Hematopoietic multipotent progenitor cell treated with erythropoietin and hydrocortisone succinate and interleukin-3 and kit ligand, for 15 days (in vitro differentiated cells): Measurements from ENCODE around the gene AUTS2.

ENCODE experiments used
- DNase-seq: peaks from one replicate; pipeline ENCODE4 v3.0.0-alpha.2; 2015; ENCODE audit warnings: low spot score

Gene AUTS2

DNA sequence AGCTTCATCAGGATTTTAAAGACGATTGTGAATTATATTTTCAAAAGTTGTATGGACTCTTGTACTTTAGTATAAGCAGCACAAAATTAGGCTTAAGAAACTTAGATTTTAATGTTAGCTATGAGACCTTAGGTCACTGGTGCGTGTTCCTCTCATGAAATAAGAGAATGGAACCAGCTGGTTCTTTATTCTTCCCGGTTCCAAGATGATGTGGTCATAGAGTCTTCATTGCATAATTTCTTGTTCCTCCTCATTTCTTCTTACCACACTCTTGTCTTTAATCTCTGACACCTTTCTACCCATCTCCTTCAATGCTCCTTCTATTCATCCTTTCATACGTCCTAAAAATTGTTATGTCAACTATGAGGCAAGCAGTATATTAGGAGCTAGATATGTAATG is 437.2 kb downstream of the AUTS2 start:
- DNase-seq = no peak

DNA sequence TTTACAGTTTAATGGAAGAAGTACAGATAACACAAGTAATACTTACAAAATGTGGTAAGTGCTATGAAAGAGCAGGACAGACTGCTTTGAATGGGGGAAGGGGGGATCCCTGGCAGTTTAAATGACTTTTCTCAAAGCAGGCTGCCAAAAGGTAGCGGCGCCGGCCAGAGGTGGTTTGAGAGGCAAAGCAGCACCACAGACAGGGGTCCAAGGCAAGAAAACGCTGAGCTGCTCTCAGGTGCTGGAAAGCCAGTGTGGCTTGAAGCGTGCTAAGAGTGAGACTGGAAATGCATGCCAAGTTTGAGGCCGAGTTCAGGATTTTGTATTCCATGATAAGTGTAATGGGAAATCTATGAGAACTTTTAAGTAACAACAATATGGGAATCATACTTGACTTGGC is 437.7 kb downstream of the AUTS2 start:
- DNase-seq = no peak

DNA sequence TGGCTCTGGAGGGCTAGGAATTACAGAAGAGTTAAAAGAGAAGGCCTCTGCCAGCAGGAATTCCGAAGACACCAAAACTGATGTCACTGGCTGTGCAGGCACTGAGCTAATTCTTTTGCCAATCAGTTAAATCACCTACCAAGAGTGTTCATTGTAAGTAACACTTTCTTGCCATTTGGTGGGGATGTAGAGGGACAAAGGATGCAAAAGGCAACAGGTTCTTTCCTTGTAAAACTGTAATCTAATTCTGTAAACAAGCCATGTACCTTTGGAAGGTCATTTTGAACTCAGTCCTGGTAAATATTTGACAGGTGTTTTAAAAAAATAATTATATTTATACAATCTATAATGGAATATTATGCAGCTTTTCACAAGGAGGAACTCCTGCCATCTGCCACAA is 438.4 kb downstream of the AUTS2 start:
- no peak for DNase-seq

DNA sequence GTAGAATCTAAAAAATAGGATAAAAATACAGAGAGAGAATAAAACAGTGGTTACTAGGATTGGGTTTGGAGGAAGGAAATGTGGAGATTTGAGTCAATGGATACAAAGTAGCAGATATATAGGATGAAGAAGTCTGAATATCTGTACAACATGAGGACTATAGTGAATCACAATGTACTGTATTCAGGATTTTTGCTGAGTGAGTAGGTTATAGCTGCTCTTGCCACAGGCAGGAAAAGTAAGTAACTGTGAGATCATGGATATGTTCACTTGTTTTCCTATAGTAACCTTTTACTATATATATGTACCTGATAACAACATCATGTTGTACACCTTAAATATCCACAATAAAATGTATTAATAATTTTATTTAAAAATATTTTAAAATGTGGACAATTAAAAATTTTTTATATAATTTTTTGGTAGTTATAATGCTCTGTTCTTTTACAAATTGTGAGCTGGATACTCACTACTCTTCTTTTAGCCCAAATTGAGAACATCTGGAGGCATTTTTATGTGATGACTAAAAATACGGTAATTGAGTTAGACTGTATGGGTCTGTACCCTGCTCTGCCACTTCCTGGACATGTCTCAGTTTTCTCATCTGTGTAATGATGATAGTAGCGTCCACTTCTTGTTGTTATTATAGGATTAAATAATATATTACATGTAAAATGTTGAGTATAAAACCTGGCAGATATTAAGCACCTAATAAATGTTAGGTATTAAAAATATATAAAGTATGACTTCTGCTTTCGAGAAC is 439.1 kb downstream of the AUTS2 start:
- no peak for DNase-seq

DNA sequence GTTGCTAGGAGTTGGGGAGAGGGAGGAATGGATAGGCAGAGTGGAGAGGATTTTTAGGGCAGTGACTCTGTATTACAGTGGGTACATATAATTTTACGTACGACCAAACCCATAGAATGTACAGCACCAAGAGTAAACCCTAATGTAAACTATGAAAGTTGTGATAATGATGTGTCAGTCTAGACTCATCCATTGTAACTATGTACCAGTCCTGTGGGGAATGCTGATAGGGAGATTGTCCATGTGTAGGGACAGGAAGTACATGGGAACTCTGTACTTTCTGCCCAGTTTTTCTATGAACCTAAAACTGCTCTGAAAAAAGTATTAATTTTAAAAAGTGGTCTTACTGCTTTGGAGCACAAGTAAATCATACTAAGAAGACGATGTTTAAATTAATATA is 441.8 kb downstream of the AUTS2 start:
- DNase-seq = no peak

DNA sequence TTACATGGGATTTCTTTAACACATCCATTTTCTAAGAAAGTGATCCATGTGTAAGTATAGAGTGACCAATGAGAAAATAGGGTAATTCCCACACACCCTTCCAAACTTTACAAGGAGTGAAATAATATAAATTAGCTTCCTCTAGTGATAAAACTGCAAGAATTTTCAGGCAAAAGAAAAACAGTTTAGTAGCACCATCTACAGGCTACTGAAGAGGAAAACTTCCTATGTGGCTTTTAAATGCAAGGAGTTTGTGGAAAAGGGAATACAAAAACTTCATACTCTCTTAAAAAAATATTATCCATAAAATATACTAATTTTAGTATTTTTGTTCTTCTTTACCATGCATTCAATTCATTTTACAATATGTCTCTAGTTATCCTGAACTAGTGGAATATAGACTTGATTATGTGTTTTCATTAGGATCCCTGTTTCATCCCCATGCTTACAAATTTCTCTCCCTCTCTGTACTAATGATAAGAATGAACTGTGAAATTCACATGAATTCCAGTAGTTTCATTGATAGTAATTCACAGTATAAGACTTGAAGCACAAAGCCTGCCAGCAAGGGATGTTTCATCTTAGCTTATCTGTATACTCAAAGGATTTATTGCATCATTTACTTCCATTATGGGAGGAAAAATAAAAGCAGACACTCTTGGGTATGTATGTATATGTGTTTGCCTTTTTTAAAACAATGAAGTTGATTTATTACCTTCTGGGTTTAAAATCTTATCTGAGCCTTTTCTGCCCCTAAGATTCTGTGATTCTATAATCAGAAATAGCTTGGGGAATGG is 442.9 kb downstream of the AUTS2 start:
- no peak for DNase-seq

DNA sequence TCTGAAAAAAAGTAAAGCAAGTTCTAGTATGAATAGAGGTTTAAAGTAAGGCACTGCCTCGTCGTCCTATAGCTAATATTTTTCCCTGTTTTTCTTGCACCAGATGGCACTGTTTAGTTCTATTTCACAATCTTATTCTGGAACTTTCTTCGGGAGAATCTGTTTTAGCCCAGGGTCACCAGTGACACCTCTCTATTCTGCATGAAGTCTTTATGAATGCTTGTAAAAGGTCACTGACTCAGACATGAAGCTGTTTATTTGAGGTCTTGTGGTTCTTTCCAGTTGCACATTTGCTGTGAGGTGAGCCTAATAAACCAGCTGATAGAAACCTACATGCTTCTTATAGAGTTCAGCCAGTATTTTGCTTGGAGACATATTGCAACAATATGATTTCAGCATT is 444.3 kb downstream of the AUTS2 start:
- DNase-seq = no peak

DNA sequence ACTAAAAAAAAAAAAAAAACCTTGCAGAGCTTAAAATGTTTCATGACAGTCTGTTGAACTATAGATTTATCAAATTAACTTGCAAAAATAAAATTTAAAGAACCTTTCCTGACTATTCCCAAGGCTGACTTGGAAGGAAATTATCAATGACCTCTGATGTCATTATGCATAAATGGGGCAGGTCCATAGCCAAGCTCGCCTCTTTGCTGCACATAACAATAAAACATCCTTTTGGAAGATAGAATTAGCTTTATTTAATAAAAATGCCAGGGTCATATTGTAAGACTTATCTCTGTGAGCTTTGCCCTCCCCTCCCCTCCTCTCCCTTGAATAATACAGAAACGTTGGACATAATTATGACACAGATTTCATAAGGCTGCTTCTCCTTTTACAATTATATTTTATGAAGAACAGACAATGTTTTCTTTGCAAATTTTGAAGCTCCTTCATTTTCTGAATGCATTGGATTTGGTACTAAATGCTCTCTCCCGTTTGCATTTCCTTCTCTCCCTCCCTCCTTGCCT is 444.8 kb downstream of the AUTS2 start:
- no peak for DNase-seq

DNA sequence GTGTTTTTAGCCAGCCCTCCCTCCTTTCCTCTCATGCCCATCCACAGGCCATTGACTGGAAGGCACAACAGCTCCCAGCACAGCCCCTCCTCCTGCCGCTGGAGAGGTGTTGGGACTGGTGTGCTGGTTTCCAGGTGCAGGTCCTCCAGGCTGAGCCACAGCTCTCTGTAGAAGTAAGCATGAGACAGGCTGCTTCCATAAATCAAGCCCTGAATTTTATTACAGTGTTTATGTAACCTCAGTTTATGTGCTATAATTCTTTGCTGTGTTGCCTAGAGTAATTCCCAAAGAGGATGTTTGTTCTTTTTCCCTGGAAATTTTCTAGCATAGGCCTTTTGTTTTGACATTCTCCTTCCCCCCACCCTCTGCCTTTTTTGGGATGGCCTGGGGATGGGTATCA is 445.8 kb downstream of the AUTS2 start:
- DNase-seq = no peak

DNA sequence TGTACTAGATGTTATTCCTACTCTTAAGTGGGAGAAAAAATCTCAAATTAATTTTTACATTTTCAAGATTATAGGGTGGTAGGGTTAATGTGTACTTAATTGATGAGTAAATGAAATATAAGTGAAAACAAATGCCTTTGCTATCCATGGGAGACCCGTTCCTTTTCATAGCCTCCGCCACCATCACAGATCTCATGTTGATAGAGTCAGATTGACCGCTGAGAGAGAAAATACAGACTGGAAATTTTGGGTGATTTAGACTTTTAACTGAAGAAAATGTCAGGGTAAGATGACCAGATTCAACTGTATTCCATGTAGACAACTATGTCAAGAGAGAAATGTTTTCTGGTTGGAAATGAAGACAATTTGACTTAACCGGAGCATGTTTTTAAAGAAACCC is 446.2 kb downstream of the AUTS2 start:
- no peak for DNase-seq

DNA sequence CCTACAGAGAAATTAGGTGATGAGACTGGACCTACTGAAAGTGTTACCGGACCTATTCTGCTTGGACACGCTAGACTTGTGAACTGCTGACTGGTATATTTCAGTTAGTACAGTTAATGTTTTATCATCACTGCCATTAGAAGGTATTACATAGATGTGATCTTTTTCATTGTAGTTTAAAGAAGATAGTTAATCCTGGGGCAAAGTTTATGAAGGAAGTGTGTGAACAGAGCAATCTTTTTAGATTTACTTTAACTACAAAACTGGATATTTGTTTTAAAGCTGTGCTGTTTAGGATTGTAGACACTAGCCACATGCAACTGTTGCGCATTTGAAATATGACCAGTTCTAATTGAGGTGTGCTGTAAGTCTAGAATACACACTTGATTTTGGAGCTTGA is 446.7 kb downstream of the AUTS2 start:
- DNase-seq = no peak

DNA sequence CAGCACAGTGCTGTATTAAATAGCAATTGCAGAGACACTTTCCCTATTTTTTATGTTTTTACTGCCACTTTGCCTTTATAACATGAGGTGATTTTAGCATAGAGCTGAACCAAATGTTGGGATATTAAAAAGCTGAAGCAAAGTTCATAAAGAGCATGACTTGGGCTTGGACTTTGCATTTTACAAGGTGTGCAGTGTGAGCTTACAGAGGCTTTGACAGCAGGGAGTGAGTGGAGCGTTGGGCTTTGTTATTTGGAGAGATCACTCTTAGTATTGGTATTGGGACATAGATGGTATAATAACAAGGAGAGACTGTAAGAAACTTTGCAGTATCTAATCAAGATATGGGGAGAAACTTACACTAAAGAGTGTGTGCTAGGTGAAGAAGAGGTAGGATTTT is 449.1 kb downstream of the AUTS2 start:
- DNase-seq = no peak

DNA sequence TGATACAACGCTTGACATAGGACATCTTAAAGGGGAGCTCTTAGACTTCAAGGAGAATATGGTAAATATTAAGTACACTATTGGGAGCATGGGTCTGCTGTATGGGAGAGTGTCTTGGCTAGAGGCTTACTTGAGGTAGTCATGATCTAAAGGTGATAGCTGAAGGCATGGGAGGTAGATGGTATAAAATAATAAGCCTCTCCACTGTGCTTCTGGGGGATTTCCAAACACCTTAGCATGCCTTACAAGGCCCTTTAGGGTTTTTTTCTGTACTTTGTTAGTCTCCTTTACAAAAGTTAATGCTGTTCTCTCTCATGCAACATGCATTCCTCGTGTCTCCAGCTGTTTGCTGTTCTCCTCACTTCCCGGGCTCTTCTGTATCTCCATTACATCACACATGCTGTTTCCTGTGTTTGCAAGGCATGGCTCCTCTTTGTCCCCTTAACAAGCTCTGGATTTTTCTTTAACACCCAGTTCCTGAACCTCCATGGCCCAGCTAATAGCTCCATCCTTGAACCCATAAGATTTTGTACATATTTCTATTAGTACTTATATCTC is 449.7 kb downstream of the AUTS2 start:
- DNase-seq = no peak

DNA sequence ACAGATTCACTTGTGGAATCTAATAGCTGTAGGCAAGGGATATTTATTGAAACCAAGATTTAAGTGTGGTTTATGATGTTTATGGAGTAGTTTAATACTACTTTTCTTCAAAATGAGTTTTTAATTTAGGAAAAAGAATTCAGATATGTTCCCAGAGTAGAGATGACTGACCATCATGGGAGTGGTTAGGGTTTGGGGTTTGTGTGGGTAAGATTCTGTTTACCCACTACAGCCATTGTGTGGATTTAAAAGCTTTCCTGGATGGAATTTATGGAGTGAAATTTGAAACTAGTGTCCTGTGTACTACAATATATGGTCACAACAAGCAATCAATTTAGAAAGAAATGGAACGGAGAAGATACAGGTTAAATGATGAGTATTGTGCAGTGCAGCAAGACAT is 453.5 kb downstream of the AUTS2 start:
- DNase-seq = no peak

DNA sequence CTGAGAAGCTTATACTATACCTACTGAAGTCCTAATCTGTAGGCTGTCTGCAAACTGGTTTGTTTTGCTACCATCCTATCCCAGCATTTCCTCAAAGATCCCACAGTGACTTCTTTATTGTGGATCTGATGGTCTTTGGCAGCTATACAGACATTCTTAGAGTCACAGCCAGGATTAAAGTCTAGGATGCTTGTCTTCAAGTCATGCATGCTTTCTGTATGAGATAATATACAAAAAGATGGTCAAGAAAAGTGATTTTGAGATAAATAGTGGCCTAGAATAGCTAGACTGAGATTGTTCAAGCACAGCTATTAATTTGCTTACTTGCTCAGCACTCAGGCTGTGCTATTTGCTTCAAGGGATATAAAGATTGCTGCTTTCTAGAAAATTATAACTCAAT is 454.4 kb downstream of the AUTS2 start:
- DNase-seq = no peak

DNA sequence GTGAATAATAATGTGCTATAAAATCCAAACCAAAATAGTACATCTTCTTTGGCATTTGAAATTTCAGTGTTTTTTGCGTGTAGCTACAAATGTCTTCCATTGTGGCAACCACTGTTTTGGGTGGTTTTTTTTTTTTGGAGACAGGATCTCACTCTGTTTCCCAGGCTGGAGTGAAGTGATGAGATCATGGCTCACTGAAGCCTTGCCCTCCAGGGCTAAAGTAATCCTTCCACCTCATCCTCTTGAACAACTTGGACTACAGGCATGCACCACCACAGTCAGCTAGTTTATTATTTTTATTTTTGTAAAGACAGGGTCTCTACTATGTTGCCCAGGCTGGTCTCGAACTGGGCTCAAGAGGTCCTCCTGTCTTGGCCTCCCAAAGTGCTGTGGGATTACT is 455.1 kb downstream of the AUTS2 start:
- no peak for DNase-seq

DNA sequence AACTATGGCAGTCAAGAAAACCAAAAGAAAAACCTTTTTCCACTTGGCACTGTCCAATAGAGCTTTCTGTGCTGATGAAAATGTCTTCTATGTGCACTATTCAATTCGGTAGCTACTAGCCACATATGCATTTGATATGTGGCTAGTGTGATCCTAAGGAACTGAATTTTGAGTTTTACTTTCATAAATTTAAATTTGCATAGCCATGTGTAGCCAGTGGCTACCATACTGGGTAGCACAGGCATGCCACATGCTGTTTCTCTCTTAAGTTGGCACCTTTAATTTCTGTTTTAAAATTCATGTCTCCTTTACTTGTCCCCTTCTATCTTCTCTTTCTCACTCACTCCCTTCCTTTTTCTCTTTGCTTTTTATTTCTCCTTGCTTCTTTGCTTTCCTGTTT is 455.7 kb downstream of the AUTS2 start:
- DNase-seq = no peak

DNA sequence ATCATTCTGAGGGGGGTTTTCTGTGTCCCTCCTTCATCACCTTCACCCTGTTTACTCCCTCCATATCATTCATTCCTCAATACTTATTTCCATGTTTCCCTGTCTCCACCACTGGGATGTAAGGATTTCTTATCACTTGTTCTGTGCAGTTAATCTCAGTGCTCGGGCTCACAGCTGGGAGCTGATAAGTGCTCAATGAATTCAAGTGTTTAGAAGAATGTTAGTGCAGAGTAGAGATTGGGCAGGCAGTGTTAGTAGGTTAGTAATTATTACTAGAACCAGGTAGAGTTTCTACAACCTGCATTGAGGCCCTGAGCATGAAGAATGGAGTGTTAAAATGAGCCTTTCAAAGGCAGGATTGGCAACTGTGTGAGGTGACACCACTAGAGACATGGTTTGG is 458.1 kb downstream of the AUTS2 start:
- DNase-seq = no peak

DNA sequence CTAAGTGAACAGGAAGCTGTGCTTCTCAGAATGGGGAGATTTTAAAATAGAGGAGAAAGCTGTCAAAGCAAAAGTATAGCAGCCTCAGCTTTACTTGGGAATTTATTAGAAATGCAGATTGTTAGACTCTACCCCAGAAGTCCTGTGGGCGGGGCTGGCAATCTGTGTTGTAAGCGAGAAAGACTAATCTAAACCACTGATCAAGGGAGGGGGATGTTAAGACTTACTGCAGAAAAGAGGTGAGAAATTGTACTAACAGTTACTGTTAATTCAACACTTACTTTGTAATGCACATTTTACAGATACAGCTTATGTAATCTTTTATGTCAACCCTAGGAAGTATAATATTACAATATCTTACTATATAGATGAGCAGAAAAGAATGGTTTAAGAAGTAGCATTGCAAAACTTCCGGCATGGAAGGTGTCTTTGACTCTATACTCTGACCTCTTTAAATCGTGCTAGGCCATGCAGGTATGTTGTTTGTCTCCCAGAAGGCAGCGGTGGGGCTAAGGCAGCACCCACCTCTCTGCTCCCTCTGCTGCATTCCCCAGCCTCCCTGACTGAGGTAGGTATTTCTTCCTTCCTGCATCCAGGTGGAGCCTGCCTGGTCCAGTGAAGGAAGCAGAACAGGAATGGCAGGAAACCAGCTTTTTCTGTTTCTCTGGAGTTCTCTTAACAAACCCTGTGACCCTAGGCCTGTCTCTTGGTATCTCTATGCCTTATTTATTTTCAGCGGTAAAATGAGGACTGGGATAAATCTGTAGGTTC is 462.2 kb downstream of the AUTS2 start:
- no peak for DNase-seq

DNA sequence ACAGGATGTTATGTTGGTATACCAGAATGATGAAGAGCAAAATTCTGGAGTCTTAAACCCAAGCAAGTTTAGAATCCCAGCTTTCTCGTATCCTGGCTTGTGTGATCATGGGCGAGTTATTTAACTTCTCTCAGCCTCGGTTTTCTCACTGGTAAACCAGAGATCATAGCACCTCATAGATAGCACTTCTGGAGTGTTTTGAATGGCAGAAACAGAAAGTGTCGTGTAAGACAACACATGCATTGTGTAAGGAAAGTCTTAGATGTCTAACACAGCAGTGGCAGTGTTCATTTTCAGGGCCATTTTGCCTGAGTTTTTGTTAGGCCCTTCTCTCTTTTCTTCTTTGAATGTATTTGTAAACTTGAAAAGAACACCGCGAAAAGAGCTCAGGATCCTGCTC is 465.1 kb downstream of the AUTS2 start:
- no peak for DNase-seq

DNA sequence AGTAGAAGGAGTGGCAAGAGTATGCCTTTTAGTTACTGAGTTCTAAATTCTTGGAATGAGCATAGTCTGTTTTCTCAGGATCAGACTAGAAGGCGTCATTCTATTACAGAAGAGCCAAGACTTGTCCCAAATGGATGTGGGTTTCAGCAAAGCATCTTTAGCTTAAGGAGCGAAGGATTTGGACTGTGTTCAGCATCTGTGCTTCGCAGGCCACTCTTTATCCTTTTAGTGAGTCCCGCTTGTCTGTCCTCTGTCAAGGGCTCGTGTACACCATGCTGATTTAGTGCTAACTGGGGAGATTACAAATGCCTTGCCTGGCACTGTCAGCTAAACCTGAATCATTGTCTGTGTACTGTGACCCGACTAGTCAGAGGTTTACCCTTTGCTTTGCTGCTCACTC is 465.7 kb downstream of the AUTS2 start:
- no peak for DNase-seq

DNA sequence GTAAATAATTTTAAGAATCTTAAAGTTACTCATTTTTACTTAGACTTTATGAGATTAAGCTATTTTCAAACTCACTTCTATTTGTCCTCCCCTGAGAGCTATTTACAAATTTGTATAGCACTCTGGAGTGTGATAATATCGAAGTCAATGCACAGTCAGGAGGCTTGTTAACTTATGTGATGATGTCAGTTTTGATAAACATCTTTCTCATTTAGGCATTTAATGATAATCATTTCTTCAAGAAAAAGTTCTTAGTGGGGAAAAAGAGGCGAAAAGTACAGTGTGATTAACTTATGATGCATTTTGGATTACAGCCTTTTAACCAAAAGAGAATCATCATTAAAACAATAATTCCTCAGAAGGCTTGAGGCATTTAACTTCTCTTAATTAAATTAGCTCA is 468.6 kb downstream of the AUTS2 start:
- DNase-seq = no peak
